MM.1S (cell line): Measurements from ENCODE around the gene MYO9A.

Experiments
- DNase-seq: peaks from one replicate; pipeline ENCODE4 v3.0.0-alpha.2; 2015
- H2AFZ ChIP-seq: fragments of 300-600 bp; sonication (generic); 2 replicates; pipeline ENCODE4 v1.6.0; 2016; ENCODE audit warnings: antibody characterized with exemption, low read length
- H3F3A ChIP-seq: fragments of 300-600 bp; sonication (generic); 2 replicates; pipeline ENCODE4 v1.6.1; 2016; ENCODE audit warnings: mild to moderate bottlenecking, antibody characterized with exemption, low read length, moderate library complexity, mixed read lengths; ENCODE audit not compliant: insufficient read depth
- H3K27ac ChIP-seq: fragments of 300-600 bp; sonication (generic); 2 replicates; pipeline ENCODE4 v1.5.1; 2016; ENCODE audit warnings: mild to moderate bottlenecking, low read length
- H3K27me3 ChIP-seq: fragments of 300-600 bp; sonication (generic); replicated peaks from 2 replicates; pipeline ENCODE4 v1.6.0; 2016; ENCODE audit warnings: low read length; ENCODE audit not compliant: insufficient read depth
- H3K36me3 ChIP-seq: fragments of 300-600 bp; sonication (generic); replicated peaks from 2 replicates; pipeline ENCODE4 v1.6.1; 2016; ENCODE audit warnings: mild to moderate bottlenecking, low read length, mixed read lengths; ENCODE audit not compliant: insufficient read depth
- H3K4me1 ChIP-seq: fragments of 300-600 bp; sonication (generic); 2 replicates; pipeline ENCODE4 v1.6.1; 2016; ENCODE audit warnings: low read length, mixed read lengths
- H3K4me2 ChIP-seq: fragments of 300-600 bp; sonication (generic); 2 replicates; pipeline ENCODE4 v1.6.0; 2016; ENCODE audit warnings: low read depth, low read length
- H3K4me3 ChIP-seq: fragments of 300-600 bp; sonication (generic); 2 replicates; pipeline ENCODE4 v1.5.1; 2016; ENCODE audit warnings: low read length, mixed read lengths
- H3K79me2 ChIP-seq: fragments of 300-600 bp; sonication (generic); 2 replicates; pipeline ENCODE4 v1.6.1; 2016; ENCODE audit warnings: mixed run types, low read length, mixed read lengths
- H3K9ac ChIP-seq: fragments of 300-600 bp; sonication (generic); 2 replicates; pipeline ENCODE4 v1.6.1; 2016; ENCODE audit warnings: low read length, mixed read lengths
- H3K9me2 ChIP-seq: fragments of 300-600 bp; sonication (generic); replicated peaks from 2 replicates; pipeline ENCODE4 v1.6.1; 2016; ENCODE audit warnings: mild to moderate bottlenecking, low read length, mixed read lengths; ENCODE audit not compliant: insufficient read depth
- H3K9me3 ChIP-seq: fragments of 300-600 bp; sonication (generic); replicated peaks from 2 replicates; pipeline ENCODE4 v1.6.1; 2016; ENCODE audit warnings: mild to moderate bottlenecking, low read length, mixed read lengths; ENCODE audit not compliant: insufficient read depth
- H4K20me1 ChIP-seq: fragments of 300-600 bp; sonication (generic); 2 replicates; pipeline ENCODE4 v1.6.1; 2016; ENCODE audit warnings: mild to moderate bottlenecking, low read length, moderate library complexity, mixed read lengths; ENCODE audit not compliant: insufficient read depth
- EZH2 ChIP-seq: fragments of 300-600 bp; sonication (generic); optimal IDR thresholded peaks from 2 replicates; pipeline ENCODE3; 2017; ENCODE audit warnings: low read depth, mild to moderate bottlenecking, antibody characterized with exemption, low read length, mixed read lengths
- EZH2phosphoT487 ChIP-seq: fragments of 300-600 bp; sonication (generic); IDR thresholded peaks from 2 replicates; pipeline ENCODE4 v1.6.1; 2018; ENCODE audit warnings: antibody characterized with exemption, low read length
- TF ChIP-seq, protein P1 (sequence below): fragments of 300-600 bp; sonication (generic); IDR thresholded peaks from 2 replicates; pipeline ENCODE4 v1.5.1; 2016; ENCODE audit warnings: antibody characterized with exemption, low read length, mixed read lengths

Gene MYO9A

DNA sequence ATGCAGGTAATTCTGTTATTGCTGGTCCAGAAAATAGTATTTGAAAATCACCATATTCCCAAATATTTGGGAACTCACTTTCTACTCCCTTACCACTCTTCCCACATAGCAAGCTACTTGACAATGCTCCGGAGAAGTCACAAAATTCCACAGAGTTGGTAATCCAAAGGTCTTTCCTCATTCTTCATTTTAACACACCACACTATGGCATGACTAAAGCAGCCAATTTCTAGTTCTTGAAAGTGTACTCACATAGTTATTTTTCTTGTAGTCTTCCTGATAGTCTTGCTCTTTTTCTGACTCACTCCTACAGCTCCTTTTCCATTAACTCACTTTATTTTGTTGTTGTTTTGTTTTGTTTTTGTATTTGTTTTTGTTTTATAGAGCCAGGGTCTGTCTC, 67.2 kb downstream of the MYO9A start:
- H3F3A ChIP-seq, result no peaks in the 10 kb centered on the region
- no peaks in the 10 kb centered on the region for H3K27me3 ChIP-seq
- H3K36me3 ChIP-seq, result no peaks in the 10 kb centered on the region
- no peak overlapping the region for H3K9ac ChIP-seq
- DNase-seq, result no peak
- H3K9me3 ChIP-seq, result no peaks in the 10 kb centered on the region
- no peak overlapping the region for H2AFZ ChIP-seq
- H4K20me1 ChIP-seq, result no peaks in the 10 kb centered on the region
- H3K4me2 ChIP-seq, result no peak overlapping the region
- no peaks in the 10 kb centered on the region for H3K9me2 ChIP-seq
- no peaks in the 10 kb centered on the region for H3K79me2 ChIP-seq
- no peaks in the 10 kb centered on the region for H3K4me1 ChIP-seq
- no peak overlapping the region for H3K4me3 ChIP-seq
- TF ChIP-seq, protein P1, sequence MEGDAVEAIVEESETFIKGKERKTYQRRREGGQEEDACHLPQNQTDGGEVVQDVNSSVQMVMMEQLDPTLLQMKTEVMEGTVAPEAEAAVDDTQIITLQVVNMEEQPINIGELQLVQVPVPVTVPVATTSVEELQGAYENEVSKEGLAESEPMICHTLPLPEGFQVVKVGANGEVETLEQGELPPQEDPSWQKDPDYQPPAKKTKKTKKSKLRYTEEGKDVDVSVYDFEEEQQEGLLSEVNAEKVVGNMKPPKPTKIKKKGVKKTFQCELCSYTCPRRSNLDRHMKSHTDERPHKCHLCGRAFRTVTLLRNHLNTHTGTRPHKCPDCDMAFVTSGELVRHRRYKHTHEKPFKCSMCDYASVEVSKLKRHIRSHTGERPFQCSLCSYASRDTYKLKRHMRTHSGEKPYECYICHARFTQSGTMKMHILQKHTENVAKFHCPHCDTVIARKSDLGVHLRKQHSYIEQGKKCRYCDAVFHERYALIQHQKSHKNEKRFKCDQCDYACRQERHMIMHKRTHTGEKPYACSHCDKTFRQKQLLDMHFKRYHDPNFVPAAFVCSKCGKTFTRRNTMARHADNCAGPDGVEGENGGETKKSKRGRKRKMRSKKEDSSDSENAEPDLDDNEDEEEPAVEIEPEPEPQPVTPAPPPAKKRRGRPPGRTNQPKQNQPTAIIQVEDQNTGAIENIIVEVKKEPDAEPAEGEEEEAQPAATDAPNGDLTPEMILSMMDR, result no peak
- TF ChIP-seq EZH2 (no peak), EZH2phosphoT487 (no peak)
- no peak overlapping the region for H3K27ac ChIP-seq

DNA sequence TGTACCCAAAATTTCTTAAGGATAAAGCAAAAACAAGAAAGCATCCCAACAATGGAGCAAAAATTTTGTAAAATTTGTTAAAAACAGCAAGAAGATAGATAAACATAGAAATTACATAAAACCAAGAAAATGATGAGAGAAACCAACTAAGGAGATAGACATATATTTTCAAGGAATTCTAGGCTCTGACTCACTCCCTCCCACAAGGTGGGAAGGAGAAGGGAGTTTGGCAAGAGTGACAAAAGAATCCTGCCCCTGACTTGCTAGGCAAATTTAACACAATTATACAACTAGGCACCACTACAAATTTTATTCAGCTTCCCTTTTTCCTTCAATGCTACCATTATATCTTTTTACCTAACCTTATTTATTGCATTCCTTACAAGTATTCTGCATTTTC, 70.9 kb downstream of the MYO9A start:
- Histone ChIP-seq H3K27ac (no peak overlapping the region), H4K20me1 (no peaks in the 10 kb centered on the region), H3K4me1 (no peaks in the 10 kb centered on the region), H3K36me3 (no peaks in the 10 kb centered on the region), H2AFZ (no peak overlapping the region), H3K4me2 (no peak overlapping the region), H3K9me2 (no peaks in the 10 kb centered on the region), H3F3A (no peaks in the 10 kb centered on the region), H3K79me2 (no peaks in the 10 kb centered on the region), H3K9ac (no peak overlapping the region), H3K9me3 (no peaks in the 10 kb centered on the region), H3K27me3 (no peaks in the 10 kb centered on the region), H3K4me3 (no peak overlapping the region)
- TF ChIP-seq EZH2phosphoT487 (no peak), EZH2 (no peak)
- TF ChIP-seq, protein P1, result no peak
- DNase-seq, result no peak

DNA sequence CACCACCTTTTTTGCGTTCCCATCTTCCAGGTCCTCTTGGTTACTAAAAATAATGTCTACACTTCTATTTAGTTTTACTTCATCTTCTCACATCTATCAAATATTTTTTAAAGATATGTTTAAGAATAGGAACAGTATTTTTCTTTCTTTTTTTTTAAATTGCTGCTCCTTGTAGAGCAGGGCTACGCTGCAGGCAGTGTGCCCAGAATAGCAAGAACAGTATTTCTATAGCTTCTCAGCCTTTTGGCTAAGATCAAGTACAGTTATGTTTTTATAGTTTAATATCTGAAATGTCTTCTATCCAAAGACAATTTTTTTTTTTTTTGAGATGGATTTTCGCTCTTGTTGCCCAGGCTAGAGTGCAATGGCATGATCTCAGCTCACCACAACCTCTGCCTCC, 73.0 kb downstream of the MYO9A start:
- no peak for DNase-seq
- TF ChIP-seq EZH2phosphoT487 (no peak), EZH2 (no peak)
- TF ChIP-seq, protein P1, result no peak
- no peaks in the 10 kb centered on the region for H3K79me2 ChIP-seq

DNA sequence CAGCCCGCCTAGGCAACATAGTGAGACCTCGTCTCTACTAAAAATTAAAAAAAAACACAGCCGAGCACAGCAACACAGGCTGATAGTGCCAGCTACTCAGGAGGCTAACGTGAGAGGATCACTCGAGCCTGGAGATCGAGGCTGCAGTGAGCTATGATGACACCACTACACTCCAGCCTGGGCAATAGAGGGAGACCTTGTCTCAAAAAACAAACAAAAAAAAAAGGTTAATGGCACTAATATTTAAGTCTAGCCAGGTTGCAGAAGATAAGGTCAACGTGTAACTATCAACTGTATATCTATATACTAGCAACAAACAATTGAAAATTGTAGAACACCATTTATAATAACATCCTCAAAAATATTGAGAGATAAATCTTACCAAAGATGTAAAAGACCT, 75.1 kb downstream of the MYO9A start:
- H3K27ac ChIP-seq, result no peak overlapping the region
- H3K27me3 ChIP-seq, result no peaks in the 10 kb centered on the region
- H3K79me2 ChIP-seq, result no peaks in the 10 kb centered on the region
- H3K4me2 ChIP-seq, result no peak overlapping the region
- H3K9ac ChIP-seq, result no peak overlapping the region
- no peaks in the 10 kb centered on the region for H3K9me2 ChIP-seq
- no peak overlapping the region for H2AFZ ChIP-seq
- no peaks in the 10 kb centered on the region for H3F3A ChIP-seq
- TF ChIP-seq EZH2 (no peak), EZH2phosphoT487 (no peak)
- TF ChIP-seq, protein P1, result no peak
- no peaks in the 10 kb centered on the region for H4K20me1 ChIP-seq
- DNase-seq, result no peak
- H3K36me3 ChIP-seq, result no peaks in the 10 kb centered on the region
- no peaks in the 10 kb centered on the region for H3K9me3 ChIP-seq
- no peaks in the 10 kb centered on the region for H3K4me1 ChIP-seq
- H3K4me3 ChIP-seq, result no peak overlapping the region

More for the DNA sequence above, 73.0 kb downstream of the MYO9A start:
- Histone ChIP-seq H3K4me3 (no peak overlapping the region), H3K27me3 (no peaks in the 10 kb centered on the region), H3K4me1 (no peaks in the 10 kb centered on the region), H3F3A (no peaks in the 10 kb centered on the region), H3K9ac (no peak overlapping the region), H2AFZ (no peak overlapping the region), H3K9me3 (no peaks in the 10 kb centered on the region), H3K27ac (no peak overlapping the region), H3K9me2 (no peaks in the 10 kb centered on the region), H3K36me3 (no peaks in the 10 kb centered on the region), H3K4me2 (no peak overlapping the region), H4K20me1 (no peaks in the 10 kb centered on the region)
